GDM1 (cell line): ENCODE measurements around the gene TMSB10.
"Not testable (repeated sequence)": the region's sequence is repeated elsewhere in the genome, so short reads cannot be mapped to it uniquely, and the experiment has no call there.

Experiments used
- DNase-seq: peaks from one replicate; lab custom pipeline; 2025; lab: John Stamatoyannopoulos, UW

TMSB10 gene

DNA sequence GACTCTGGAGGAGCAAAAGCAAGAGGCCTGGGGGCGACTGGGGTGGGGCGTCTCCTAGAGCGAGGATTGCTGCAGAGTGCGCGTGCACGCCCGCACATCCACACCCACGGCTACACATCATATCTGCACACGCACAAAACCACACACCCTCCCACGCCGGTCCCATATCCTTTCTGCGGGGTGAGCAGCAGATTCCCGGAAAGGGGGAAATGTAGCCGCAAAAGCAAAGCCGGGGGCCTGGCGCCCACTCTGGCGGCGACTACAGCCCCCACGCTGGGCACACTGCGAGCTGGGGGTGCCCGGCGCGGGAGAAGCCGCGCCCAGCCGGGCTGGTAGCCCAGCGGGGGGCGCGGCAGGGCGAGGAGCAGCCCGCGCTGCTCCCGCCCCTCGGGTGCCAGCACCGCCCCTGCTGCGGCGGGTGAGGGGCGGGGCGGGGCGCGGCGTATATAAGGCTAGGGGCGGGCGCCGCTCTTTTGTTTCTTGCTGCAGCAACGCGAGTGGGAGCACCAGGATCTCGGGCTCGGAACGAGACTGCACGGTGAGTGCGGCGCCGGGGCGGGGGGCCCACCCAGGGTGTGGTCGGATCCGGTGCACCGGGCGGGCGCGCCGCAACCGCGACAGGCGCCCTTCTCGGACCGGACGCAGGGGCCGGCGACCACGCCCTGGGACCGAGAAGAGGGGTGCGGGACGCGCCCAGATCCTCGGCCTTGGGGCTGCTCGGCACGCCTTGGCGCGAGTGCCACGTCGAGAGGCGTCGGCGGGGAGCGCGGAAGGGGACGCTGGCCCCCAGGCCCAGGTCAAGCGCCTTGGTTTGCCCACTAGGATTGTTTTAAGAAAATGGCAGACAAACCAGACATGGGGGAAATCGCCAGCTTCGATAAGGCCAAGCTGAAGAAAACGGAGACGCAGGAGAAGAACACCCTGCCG lies at the start of gene TMSB10:
Gene TMSB10 (plus strand): TSS at position 476 of the 927 bp plus-strand sequence.
- peak; percentile 77 for DNase-seq

DNA sequence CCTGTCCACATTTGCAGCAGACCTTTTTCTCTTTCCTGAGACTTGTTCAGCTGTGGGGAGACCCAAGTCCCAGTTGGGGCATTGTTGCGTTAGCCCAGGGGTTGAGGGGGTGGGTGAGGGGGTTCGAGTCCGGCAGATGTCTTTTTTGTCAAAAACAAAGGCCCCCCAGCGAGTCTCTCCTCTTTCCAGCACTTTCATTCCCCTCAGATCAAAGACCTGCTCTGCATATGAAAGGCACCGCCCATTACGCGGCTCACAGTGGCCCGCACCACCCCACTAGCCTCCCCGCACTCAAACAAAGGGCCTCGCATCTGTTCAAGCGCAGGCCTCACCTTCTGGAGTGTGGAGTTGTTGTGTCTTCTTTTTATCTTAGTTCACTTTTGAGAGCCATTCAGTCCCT lies 49.7 kb upstream of the TMSB10 start:
- DNase-seq: no peak

DNA sequence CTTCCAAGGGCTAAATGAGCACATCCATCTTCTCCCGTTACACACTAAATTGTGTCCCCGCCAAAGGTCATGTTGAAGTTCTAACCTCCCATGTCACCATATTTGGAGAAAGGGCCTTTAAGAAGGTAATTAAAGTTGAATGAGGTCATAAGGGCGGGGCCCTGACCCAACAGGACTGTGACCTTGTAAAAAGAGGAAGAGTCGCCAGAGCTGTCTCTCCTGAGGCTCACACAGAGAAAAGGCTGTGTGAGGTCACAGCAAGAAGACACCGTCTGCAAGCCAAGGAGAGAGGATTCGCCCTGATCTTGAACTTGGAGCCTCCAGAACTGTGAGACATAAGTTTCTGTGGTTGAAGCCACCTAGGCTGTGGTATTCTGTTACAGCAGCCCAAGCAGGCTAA lies 48.7 kb upstream of the TMSB10 start:
- no peak for DNase-seq

DNA sequence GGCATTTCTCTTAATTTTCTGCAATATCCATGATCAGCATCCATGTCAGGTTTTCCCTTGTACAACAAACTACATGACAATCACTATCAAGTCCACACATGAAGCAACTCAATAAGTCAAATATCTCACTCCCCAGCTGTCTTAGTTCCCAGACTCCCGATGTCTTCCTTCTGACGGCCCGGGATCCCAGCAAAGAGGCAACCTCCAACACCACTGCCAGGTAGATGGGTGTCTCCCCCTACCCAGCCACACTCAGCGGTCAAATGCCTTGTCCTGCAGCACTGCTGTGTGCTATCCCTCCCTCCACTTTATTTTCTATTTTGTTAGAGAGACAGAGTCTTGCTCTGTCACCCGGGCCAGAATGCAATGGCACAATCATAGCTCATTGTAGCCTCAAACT lies 47.9 kb upstream of the TMSB10 start:
- DNase-seq: no peak

DNA sequence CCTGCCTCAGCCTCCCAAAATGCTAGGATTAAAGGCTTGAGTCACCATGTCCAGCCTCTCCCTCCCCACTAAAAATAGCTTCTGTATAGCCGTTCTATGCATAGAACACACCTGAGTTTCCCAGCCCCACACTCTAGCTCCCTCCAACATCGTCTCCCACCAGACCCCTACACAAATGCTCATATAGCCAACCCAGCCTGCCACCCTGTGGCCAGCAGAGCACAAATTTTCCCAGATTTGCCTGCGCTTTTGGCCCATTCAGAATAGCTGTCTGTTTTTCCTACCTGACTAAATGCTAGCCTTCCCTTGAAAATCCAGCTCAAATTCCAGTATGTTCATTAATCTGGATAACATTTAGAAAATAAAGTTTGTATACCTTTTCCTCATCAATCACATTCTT lies 47.3 kb upstream of the TMSB10 start:
- DNase-seq: no peak

DNA sequence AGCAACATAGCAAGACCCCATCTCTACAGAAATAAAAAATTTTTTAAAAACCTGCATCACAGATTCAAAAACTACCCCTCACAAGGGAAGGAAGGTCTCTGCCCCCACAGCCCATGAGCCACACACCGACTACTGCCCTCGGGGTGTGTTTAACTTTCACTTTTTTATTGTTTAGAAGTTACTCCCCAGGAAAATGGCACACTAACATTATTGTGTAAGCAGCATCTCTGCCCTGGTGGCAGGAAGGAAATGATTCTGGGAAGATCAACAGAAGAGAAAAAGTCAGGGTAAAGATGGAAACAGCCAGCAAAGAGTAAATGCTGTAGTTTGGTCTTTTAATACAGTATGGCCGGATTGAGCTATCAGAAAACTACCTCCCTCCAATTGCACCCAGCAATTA lies 46.5 kb upstream of the TMSB10 start:
- no peak for DNase-seq

DNA sequence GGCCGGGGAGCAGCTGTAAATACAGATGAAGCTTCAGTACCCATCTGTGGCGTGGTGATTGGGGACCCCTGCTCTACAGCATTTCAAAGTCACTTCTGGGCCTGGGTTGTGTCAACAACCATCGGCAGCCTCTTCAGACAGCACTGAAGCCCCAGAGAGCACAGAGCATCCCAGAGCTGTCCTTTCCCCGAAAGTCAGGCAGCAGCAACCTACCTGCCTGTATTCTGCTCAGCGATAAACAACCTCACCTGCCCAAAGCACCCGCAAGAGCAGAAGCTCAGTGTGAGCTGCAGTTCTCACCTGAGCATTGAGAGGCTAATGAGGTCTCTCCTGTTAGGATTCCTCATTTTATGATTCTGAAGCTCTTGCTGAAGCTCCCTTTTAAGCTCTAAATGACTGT lies 43.9 kb upstream of the TMSB10 start:
- no peak for DNase-seq

DNA sequence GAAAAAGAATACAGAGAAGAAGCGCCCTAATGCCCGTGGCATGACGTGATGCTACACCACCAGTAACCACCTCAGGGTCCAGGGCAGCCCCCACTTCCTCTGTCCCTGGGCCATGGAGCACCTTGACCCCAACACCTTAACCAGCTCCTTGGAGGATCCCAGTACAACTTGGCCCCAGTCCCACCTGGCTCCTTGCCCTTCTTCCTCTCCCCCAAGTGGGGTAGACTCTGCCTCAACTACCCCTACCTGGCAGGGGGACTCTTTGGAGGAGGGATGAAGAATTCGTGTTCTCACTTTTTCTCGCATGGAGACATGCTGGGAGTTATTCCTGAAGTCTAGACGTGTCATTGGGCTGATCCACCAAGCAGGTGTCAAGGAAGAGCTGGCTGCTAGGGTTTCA lies 43.5 kb upstream of the TMSB10 start:
- no peak for DNase-seq

DNA sequence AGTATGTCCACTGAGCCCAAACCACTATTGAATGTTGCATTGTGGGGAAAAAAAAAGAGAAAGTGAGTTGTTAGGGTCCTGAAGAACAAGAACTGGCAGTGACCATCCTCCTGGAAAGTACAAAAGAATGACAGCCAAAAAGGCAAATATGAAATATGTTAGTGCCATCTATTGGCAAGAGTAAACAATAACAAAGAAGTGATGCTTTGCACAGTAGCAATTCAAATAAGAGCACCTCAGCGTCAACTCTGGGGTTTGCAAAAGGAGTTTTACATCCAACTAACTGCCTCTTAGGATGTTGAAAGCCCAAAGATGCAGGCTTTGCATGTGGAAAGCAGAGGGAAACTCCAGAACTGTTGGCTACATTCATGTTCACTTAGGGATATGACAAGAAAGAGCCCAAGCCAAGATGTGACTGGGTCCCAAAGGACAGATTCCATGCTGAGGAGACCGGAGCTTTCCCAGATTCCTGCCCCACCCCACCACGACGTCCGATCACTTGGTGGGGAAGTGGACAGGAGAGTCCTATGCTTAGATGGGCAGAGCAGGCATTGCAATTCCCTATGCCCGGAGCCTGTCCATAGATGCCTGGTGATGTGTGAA lies 40.2 kb upstream of the TMSB10 start:
- DNase-seq: no peak

DNA sequence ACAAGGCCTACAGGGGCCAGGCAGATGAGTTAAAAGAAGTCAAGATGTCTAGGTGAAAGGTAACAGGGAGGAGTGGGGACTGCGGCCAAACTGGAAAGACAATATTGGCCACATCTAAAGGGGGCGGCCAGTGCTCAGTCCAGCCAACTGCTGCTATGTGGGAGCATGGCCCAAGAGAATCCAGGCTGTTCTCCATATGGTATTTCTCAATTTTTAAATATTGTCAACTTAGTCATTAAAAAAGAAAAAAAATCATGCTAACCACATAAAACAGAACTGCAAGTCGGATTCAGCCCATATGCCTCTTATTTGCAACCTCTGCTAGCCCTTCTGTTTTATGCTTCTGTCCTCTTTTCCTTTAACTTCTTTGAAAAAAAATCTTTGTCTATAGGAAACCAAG lies 39.3 kb upstream of the TMSB10 start:
- no peak for DNase-seq

DNA sequence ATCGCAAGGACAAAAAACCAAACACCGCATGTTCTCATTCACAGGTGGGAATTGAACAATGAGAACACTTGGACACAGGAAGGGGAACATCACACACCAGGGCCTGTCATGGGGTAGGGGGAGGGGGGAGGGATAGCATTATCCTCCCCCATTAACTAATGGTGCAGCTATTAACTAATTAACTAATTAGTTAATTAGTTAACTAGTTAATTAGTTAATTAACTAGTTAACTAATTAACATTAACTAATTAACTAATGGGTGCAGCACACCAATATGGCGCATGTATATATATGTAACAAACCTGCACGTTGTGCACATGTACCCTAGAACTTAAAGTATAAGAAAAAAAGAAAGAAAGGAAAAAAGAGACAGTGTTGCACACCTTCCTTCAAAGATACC lies 37.1 kb upstream of the TMSB10 start:
- DNase-seq: not testable (repeated sequence)

DNA sequence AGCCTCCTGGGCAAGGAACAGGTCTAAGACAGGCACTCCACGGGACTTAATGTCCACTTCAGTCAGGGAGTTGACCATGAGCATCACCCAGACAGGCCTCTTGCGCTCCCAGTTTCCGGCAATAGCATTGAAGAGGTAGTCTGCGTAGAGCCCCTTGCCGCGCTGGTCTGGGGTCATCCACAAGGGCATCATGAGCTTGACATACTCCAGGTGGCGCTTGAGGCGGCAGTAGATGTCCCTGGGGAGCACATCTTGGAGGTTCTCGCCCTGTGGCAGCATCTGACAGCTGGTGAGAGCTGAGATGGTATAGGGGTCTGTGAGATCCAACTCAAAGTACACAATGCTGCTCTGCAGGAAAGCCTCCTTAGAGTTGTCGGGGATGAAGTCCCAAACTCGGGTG lies 35.1 kb upstream of the TMSB10 start:
- DNase-seq: no peak

DNA sequence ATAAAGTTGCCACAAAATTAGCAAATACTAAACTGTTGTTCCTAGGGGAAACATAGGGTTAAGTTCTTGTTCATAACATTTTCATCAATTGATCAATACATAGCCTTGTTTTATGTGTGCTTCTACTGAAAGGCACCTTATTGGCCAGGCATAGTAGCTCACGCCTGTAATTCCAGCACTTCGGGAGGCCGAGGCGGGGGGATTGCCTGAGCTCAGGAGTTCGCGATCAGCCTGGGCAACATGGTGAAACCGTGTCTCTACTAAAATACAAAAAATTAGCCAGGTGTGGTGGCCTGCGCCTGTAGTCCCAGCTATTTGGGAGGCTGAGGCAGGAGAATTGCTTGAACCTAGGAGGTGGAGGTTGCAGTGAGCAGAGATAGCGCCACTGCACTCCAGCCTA lies 32.8 kb upstream of the TMSB10 start:
- DNase-seq: not testable (repeated sequence)

DNA sequence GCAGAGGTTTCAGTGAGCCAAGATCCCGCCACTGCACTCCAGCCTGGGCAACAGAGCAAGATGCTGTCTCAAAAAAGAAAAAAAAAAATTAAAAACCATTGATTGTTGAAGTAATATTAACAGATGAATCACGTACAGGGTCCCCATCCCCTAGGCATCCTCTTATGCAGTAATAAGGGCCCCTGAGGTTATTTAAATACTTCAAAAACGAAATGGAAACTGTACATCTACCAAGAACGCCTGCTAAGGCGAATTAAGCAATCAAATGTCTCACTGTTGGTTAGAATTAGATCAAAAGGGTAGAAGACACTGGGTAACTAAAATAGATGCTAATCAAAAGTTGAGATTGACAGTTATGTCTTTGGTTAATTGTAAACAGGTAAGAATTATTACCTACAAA lies 32.1 kb upstream of the TMSB10 start:
- DNase-seq: no peak

DNA sequence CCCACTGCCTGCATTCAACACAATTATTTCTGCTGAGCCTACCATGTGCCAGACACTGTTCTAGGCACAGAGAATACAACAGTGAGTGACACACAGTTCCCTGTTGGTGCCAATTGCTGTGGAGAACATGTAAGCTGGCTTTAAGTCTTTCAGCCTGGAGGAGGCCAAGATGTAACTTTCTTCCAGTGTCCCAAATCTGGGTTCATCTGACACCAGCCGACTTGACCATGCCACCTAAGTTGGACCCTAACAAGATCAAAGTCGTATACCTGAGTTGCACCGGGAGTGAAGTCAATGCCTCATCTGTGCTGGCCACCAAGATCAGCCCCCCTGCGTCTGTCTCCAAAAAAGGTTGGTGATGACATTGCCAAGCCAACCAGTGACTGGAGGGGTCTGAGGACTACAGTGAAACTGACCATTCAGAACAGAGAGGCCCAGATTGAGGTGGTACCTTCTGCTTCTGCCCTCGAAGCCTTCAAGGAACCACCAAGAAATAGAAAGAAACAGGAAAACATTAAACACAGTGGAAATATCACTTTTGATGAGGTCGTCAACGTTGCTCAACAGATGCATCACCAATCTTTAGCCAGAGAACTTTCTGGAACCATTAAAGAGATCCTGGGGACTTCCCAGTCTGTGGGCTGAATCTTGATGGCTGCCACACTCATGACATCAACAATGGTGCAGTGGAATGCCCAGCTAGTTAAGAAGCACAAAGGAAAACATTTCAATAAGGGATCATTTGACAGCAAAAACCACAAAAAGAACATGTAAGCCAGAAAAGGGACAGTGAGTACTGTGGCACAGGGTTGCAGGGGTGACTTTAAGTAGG lies 30.9 kb upstream of the TMSB10 start:
- no peak for DNase-seq

DNA sequence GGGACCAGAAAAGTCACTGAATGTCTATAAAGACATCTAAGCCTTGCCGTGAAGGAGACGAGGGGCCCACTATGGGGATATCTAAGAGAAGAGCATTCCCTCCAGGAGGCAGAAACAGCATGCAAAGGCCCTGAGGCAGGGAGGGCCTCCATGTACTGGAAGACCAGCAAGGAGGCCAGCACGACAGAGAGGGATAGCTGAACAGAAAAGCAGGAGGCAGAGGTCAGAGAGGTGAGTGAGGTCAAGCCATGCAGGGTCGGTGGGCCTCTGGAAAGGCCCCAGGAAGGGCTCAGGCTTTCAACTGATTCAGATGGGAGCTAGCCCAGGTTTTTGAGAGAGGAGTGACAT lies 30.3 kb upstream of the TMSB10 start:
- no peak for DNase-seq

DNA sequence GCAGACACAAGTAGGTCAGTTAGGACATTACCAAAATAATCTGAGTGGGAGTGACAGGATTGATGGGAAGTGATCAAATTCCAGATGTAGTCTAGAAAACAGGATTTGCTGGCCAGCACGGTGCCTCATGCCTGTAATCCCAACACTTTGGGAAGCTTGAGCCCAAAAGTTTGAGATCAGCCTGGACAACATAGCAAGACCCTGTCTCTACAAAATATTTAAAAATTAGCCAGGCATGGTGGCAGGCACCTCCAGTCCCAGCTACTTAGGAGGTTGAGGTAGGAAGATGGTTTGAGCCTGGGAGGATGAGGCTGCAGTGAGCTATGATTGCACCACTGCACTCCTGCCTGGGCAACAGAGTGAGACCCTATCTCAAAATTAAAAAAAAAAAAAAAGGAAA lies 29.8 kb upstream of the TMSB10 start:
- DNase-seq: not testable (repeated sequence)

DNA sequence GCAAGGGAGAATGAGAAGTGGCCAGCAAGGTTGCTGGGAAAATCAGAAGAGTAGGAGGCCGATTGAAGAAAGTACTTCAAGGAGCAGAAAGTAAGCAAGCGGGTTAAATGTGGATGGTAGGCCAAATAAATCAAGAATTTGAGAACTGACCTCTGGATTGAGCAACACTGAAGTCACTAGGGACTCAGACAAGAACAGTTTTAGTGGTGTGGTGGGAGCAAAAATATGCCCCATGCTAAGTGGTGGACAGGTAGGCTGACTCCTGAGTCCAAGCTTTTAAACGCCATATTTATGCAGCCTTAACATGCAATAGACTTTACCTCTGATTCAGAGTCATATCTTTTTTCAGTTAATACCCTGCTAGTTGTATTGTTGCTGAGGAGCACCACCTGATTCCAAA lies 29.1 kb upstream of the TMSB10 start:
- DNase-seq: no peak

DNA sequence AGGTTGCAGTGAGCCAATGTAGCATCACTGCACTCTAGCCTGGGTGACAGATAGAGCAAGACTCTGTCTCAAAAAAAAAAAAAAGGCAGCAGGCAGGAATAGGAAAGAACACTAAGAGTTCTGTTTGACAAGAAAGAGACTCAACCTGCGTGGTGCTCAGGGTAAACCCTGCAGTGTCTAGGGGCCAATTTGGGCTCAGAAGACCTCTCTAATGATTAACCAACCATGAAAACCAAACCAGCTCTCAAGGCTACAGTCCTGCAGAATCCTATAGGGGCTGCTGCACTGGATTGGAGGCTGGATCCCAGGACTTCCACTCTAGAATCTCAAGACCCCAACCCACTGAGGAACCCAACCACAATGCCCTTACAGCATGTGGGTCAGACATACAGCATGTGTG lies 27.0 kb upstream of the TMSB10 start:
- DNase-seq: no peak

DNA sequence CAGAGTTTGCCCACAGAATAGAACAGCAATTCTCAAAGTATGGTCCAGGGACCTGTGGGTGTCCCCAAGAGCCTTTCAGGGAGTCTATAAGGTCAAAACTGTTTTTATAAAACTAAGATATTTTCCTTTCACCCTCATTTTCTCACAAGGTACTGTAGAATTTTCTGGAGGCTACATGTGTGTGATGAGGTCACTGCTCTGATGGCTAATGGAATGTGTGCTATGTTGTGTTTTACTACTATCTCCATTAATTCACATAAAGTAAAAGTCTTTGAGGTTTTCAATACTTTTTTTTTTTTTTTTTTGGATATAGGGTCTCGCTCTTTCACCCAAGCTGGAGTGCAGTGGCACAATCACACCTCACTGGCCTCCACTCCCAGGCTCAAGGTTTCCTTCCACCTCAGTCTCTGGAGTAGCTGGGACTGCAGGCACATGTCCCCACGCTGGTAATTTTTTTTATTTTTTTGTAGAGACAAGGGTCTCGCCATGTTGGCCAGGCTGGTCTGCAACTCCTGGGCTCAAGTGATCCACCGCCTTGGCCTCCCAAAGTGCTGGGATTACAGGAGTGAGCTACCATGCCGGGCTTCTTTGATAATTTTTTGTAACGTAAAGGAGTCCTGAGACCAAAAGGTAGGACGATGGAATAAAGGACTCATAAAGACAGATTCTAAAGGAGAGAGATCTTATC lies 26.4 kb upstream of the TMSB10 start:
- no peak for DNase-seq

DNA sequence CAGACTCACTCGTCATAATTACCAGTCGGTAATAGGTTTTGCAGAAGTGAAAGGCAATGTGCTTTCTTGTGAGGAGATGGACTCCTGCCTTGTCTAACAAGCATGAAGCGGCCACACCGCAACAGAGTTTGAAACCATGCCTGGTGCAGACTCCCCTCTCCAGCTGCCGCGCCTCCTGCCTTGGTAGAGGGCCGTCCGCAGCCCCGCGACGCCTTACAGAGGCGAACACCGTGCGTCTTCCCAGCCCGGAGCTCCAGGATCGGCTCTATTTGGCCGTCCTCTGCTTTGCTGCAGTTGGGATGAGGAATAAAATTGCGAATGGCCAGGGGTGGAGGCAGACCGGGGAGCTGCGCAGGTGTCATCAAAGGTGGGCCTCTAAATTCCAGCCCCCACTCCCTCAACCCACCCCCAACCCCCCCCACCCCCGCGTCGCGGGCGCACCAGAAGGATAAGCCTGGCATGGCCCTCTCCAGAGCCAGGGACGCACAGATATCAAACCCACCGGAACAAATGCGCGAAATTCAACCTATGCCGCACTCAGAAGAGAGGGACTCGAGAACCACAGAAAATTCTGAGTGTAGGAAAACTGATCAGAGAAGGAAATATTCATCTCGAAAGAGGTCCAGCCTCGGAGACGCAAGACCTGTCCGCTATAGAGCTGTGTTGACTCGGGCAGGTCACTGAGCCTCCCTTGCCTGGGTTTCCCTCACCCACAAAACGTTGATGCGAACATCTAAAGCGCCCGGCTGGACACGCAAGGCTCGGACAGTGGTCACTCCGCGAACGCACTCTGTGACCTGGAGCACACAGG lies 25.7 kb upstream of the TMSB10 start:
- no peak for DNase-seq

DNA sequence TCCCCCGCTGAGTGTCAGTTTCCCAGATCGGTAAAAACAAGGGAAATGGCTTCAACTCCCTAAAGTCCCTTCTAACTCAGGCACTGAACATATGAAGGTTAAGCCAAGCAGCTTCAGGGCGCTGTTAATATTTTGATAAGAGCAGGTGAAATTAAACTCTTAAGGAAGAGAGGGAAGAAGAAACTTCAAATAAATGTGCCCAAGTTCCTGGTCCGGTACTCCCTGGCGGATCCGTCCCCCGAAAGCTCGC lies 25.1 kb upstream of the TMSB10 start:
- DNase-seq: no peak
